IPS DF 6.9 (cell line): ENCODE data around the gene MIPOL1.

ENCODE experiments used
- DNase-seq: peaks from one replicate; pipeline ENCODE4 v3.0.0-alpha.2; 2013; ENCODE audit warnings: low read depth, low spot score
- H3K27ac ChIP-seq: one replicate; pipeline ENCODE4 v1.5.1; 2013; ENCODE audit warnings: low read length, control low read depth
- H3K27me3 ChIP-seq: 2 replicates; pipeline ENCODE4 v1.6.1; 2013; ENCODE audit warnings: mild to moderate bottlenecking, low read length; ENCODE audit not compliant: control insufficient read depth, insufficient read depth
- H3K36me3 ChIP-seq: 2 replicates; pipeline ENCODE4 v1.6.1; 2013; ENCODE audit warnings: low read length; ENCODE audit not compliant: control insufficient read depth, insufficient read depth
- H3K4me1 ChIP-seq: 2 replicates; pipeline ENCODE4 v1.6.1; 2013; ENCODE audit warnings: low read length; ENCODE audit not compliant: control insufficient read depth, insufficient read depth
- H3K4me3 ChIP-seq: 2 replicates; pipeline ENCODE4 v1.5.1; 2013; ENCODE audit warnings: mild to moderate bottlenecking, low read length
- H3K9me3 ChIP-seq: 2 replicates; pipeline ENCODE4 v1.6.1; 2013; ENCODE audit warnings: low read length, inconsistent platforms; ENCODE audit not compliant: control insufficient read depth, insufficient read depth
- WGBS: extraction: QIAGEN DNeasy Blood & Tissue Kit; methylation state at CpG from one replicate; pipeline ENCODE4 v1.1.7; 2013; ENCODE audit warnings: mixed read lengths, missing lambda C conversion rate; ENCODE audit not compliant: insufficient read length, insufficient coverage; 5-methylcytosine and 5-hydroxymethylcytosine counted together

MIPOL1 gene

GRCh38 chr14:37470251-37470650 is 272.5 kb downstream of the MIPOL1 start:
- no peak for DNase-seq
- Histone ChIP-seq H3K9me3 (no peaks in the 10 kb centered on the region), H3K27me3 (no peaks in the 10 kb centered on the region), H3K27ac (no peak overlapping the region), H3K4me1 (no peaks in the 10 kb centered on the region), H3K36me3 (no peaks in the 10 kb centered on the region), H3K4me3 (no peak overlapping the region)
- no CpG with 5 or more reads among the region's 7 CpGs for WGBS

- no peak overlapping the region for H3K27ac ChIP-seq
- no peak for DNase-seq
- no peaks in the 10 kb centered on the region for H3K36me3 ChIP-seq
- WGBS, result no CpG with 5 or more reads among the region's 4 CpGs
- H3K4me1 ChIP-seq, result no peaks in the 10 kb centered on the region
- H3K27me3 ChIP-seq, result no peaks in the 10 kb centered on the region
- no peaks in the 10 kb centered on the region for H3K9me3 ChIP-seq
- no peak overlapping the region for H3K4me3 ChIP-seq
These were observed 275.2 kb downstream of the MIPOL1 start for GRCh38 chr14:37472906-37473305.

- no CpG with 5 or more reads among the region's 6 CpGs for WGBS
- Histone ChIP-seq H3K4me1 (no peaks in the 10 kb centered on the region), H3K27ac (no peak overlapping the region), H3K27me3 (no peaks in the 10 kb centered on the region), H3K9me3 (no peaks in the 10 kb centered on the region), H3K4me3 (no peak overlapping the region), H3K36me3 (no peaks in the 10 kb centered on the region)
- DNase-seq, result no peak
These were observed 276.5 kb downstream of the MIPOL1 start for GRCh38 chr14:37474191-37474590.

GRCh38 chr14:37480446-37481290 is 282.9 kb downstream of the MIPOL1 start:
- Histone ChIP-seq H3K27me3 (no peaks in the 10 kb centered on the region), H3K9me3 (no peaks in the 10 kb centered on the region), H3K27ac (no peak overlapping the region), H3K4me1 (no peaks in the 10 kb centered on the region), H3K4me3 (no peak overlapping the region), H3K36me3 (no peaks in the 10 kb centered on the region)
- DNase-seq, result no peak
- no CpG with 5 or more reads among the region's 3 CpGs for WGBS

- no peaks in the 10 kb centered on the region for H3K9me3 ChIP-seq
- WGBS, result no CpG with 5 or more reads among the region's 1 CpG
- H3K4me1 ChIP-seq, result no peaks in the 10 kb centered on the region
- no peaks in the 10 kb centered on the region for H3K36me3 ChIP-seq
- no peak overlapping the region for H3K27ac ChIP-seq
- no peaks in the 10 kb centered on the region for H3K27me3 ChIP-seq
- H3K4me3 ChIP-seq, result no peak overlapping the region
- DNase-seq, result no peak
These were observed 284.7 kb downstream of the MIPOL1 start for GRCh38 chr14:37482428-37482827.

- H3K27ac ChIP-seq, result no peak overlapping the region
- no peak for DNase-seq
- H3K9me3 ChIP-seq, result no peaks in the 10 kb centered on the region
- H3K27me3 ChIP-seq, result no peaks in the 10 kb centered on the region
- H3K4me3 ChIP-seq, result no peak overlapping the region
- no peaks in the 10 kb centered on the region for H3K4me1 ChIP-seq
- WGBS, result no CpG with 5 or more reads among the region's 4 CpGs
- H3K36me3 ChIP-seq, result no peaks in the 10 kb centered on the region
These were observed 285.9 kb downstream of the MIPOL1 start for GRCh38 chr14:37483672-37484071.

GRCh38 chr14:37490607-37491006 is 292.9 kb downstream of the MIPOL1 start:
- DNase-seq, result no peak
- H3K27me3 ChIP-seq, result no peaks in the 10 kb centered on the region
- no peaks in the 10 kb centered on the region for H3K36me3 ChIP-seq
- no peak overlapping the region for H3K27ac ChIP-seq
- no CpG with 5 or more reads among the region's 3 CpGs for WGBS
- H3K9me3 ChIP-seq, result no peaks in the 10 kb centered on the region
- H3K4me3 ChIP-seq, result no peak overlapping the region
- no peaks in the 10 kb centered on the region for H3K4me1 ChIP-seq

- no peaks in the 10 kb centered on the region for H3K27me3 ChIP-seq
- no peaks in the 10 kb centered on the region for H3K4me1 ChIP-seq
- H3K36me3 ChIP-seq, result no peaks in the 10 kb centered on the region
- H3K27ac ChIP-seq, result no peak overlapping the region
- no peak for DNase-seq
- no peak overlapping the region for H3K4me3 ChIP-seq
- WGBS, result no CpG with 5 or more reads among the region's 5 CpGs
- no peaks in the 10 kb centered on the region for H3K9me3 ChIP-seq
These were observed 293.3 kb downstream of the MIPOL1 start for GRCh38 chr14:37491076-37491475.

GRCh38 chr14:37493606-37494005 is 295.9 kb downstream of the MIPOL1 start:
- no peaks in the 10 kb centered on the region for H3K27me3 ChIP-seq
- no peak for DNase-seq
- no peak overlapping the region for H3K4me3 ChIP-seq
- no peaks in the 10 kb centered on the region for H3K4me1 ChIP-seq
- WGBS, result no CpG with 5 or more reads among the region's 2 CpGs
- H3K36me3 ChIP-seq, result no peaks in the 10 kb centered on the region
- H3K9me3 ChIP-seq, result no peaks in the 10 kb centered on the region
- H3K27ac ChIP-seq, result no peak overlapping the region

GRCh38 chr14:37497422-37497821 is 299.7 kb downstream of the MIPOL1 start:
- Histone ChIP-seq H3K27ac (no peak overlapping the region), H3K9me3 (no peaks in the 10 kb centered on the region), H3K4me1 (no peaks in the 10 kb centered on the region), H3K27me3 (no peaks in the 10 kb centered on the region), H3K36me3 (no peaks in the 10 kb centered on the region), H3K4me3 (no peak overlapping the region)
- no peak for DNase-seq
- no CpG with 5 or more reads among the region's 2 CpGs for WGBS

- Histone ChIP-seq H3K27ac (no peak overlapping the region), H3K36me3 (no peaks in the 10 kb centered on the region), H3K27me3 (no peaks in the 10 kb centered on the region), H3K9me3 (no peaks in the 10 kb centered on the region), H3K4me3 (no peak overlapping the region), H3K4me1 (no peaks in the 10 kb centered on the region)
- no CpG with 5 or more reads among the region's 5 CpGs for WGBS
- no peak for DNase-seq
These were observed 304.1 kb downstream of the MIPOL1 start for GRCh38 chr14:37501877-37502276.
